ENCODE data around the gene RAD51B. TPM values are rescaled to one million over a fixed set of nuclear protein-coding genes. Genes with fewer than 3 reads are reported as not detected.

Gene RAD51B
- total RNA-seq, 1 experiment from 2014 or later, result 29.9 TPM

GRCh38 chr14:67916430-67916829, 96.9 kb downstream of the RAD51B start:
- ChIA-PET POLR2A (ENCODE audit: unreplicated experiment) (no interaction called here), CTCF (no interaction called here)
- no peak overlapping the region for H3K27ac ChIP-seq
- H3K9me3 ChIP-seq (ENCODE audit: insufficient read depth, low read depth), result no peaks in the 10 kb centered on the region
- H2AFZ ChIP-seq, result no peak overlapping the region
- no peaks in the 10 kb centered on the region for H3F3A ChIP-seq (ENCODE audit: insufficient read depth, low read depth)
- no peaks in the 10 kb centered on the region for H3K27me3 ChIP-seq (ENCODE audit: insufficient read depth, low read depth)
- no peak for DNase-seq
- H3K9me2 ChIP-seq (ENCODE audit: insufficient read depth), result no peaks in the 10 kb centered on the region
- H3K79me2 ChIP-seq (ENCODE audit: low read depth), result no peaks in the 10 kb centered on the region
- H3K4me2 ChIP-seq, result no peak overlapping the region
- H3K36me3 ChIP-seq (ENCODE audit: low read depth), result no peaks in the 10 kb centered on the region
- no TSS peak for BruUV-seq (replicated peaks)
- H3K4me3 ChIP-seq, result no peak overlapping the region
- TF ChIP-seq CTCF (conservative IDR thresholded peaks at IDR 0.05) (no peak), EZH2 (IDR thresholded peaks at IDR 0.05; ENCODE audit: low read depth) (no peak)
- no peaks in the 10 kb centered on the region for H3K4me1 ChIP-seq (replicated peaks; ENCODE audit: insufficient read depth)
- intact Hi-C loops (cut with micrococcal nuclease; ENCODE audit: unreplicated experiment), result no loop called here
- H4K20me1 ChIP-seq (ENCODE audit: insufficient read depth), result no peaks in the 10 kb centered on the region

- intact Hi-C loops (cut with micrococcal nuclease; ENCODE audit: unreplicated experiment), result no loop called here
- H3K4me2 ChIP-seq, result no peak overlapping the region
- no peak overlapping the region for H3K27ac ChIP-seq
- no peaks in the 10 kb centered on the region for H3K27me3 ChIP-seq (ENCODE audit: insufficient read depth, low read depth)
- TF ChIP-seq EZH2 (IDR thresholded peaks at IDR 0.05; ENCODE audit: low read depth), result no peak
- TF ChIP-seq CTCF (conservative IDR thresholded peaks at IDR 0.05), result no peak
- POLR2A ChIA-PET (ENCODE audit: unreplicated experiment), result no interaction called here
- H3K79me2 ChIP-seq (ENCODE audit: low read depth), result no peaks in the 10 kb centered on the region
- CTCF ChIA-PET, result no interaction called here
- H3F3A ChIP-seq (ENCODE audit: insufficient read depth, low read depth), result no peaks in the 10 kb centered on the region
- H4K20me1 ChIP-seq (ENCODE audit: insufficient read depth), result no peaks in the 10 kb centered on the region
- H2AFZ ChIP-seq, result no peak overlapping the region
- no peak overlapping the region for H3K4me3 ChIP-seq
- H3K4me1 ChIP-seq (replicated peaks; ENCODE audit: insufficient read depth), result no peaks in the 10 kb centered on the region
- no peaks in the 10 kb centered on the region for H3K9me2 ChIP-seq (ENCODE audit: insufficient read depth)
- BruUV-seq (replicated peaks), result no TSS peak
- DNase-seq, result no peak
- H3K36me3 ChIP-seq (ENCODE audit: low read depth), result no peaks in the 10 kb centered on the region
- H3K9me3 ChIP-seq (ENCODE audit: insufficient read depth, low read depth), result no peaks in the 10 kb centered on the region
Measured at GRCh38 chr14:67917006-67917405, 97.4 kb downstream of the RAD51B start.

GRCh38 chr14:67918838-67919237, 99.3 kb downstream of the RAD51B start:
- ChIA-PET POLR2A (ENCODE audit: unreplicated experiment) (no interaction called here), CTCF (interaction anchor here (0.6 kb wide), 1 partner anchor 326 kb away, joined by 3 read pairs; no protein-coding TSS in a partner anchor)
- H3K27me3 ChIP-seq (ENCODE audit: insufficient read depth, low read depth), result no peaks in the 10 kb centered on the region
- H3K4me1 ChIP-seq (replicated peaks; ENCODE audit: insufficient read depth), result no peaks in the 10 kb centered on the region
- TF ChIP-seq CTCF (conservative IDR thresholded peaks at IDR 0.05) (no peak), EZH2 (IDR thresholded peaks at IDR 0.05; ENCODE audit: low read depth) (no peak)
- intact Hi-C loops (cut with micrococcal nuclease; ENCODE audit: unreplicated experiment), result no loop called here
- no peak overlapping the region for H3K4me3 ChIP-seq
- no peak overlapping the region for H3K4me2 ChIP-seq
- H3K36me3 ChIP-seq (ENCODE audit: low read depth), result no peaks in the 10 kb centered on the region
- no peak overlapping the region for H2AFZ ChIP-seq
- no peaks in the 10 kb centered on the region for H3K9me2 ChIP-seq (ENCODE audit: insufficient read depth)
- no TSS peak for BruUV-seq (replicated peaks)
- H3K79me2 ChIP-seq (ENCODE audit: low read depth), result no peaks in the 10 kb centered on the region
- H3K27ac ChIP-seq, result no peak overlapping the region
- DNase-seq, result no peak
- no peaks in the 10 kb centered on the region for H4K20me1 ChIP-seq (ENCODE audit: insufficient read depth)
- H3F3A ChIP-seq (ENCODE audit: insufficient read depth, low read depth), result no peaks in the 10 kb centered on the region
- no peaks in the 10 kb centered on the region for H3K9me3 ChIP-seq (ENCODE audit: insufficient read depth, low read depth)
